ENCODE results near the gene ZSWIM4.
A peak's percentile ranks its signal among the peaks of the same experiment; 100 is the strongest.
"Not testable (repeated sequence)": the region's sequence is repeated elsewhere in the genome, so short reads cannot be mapped to it uniquely, and the experiment has no call there.

Gene ZSWIM4

GRCh38 chr19:13851734-13852114, 56.5 kb downstream of the ZSWIM4 start:
- DNase-seq: not testable (repeated sequence)

DNA sequence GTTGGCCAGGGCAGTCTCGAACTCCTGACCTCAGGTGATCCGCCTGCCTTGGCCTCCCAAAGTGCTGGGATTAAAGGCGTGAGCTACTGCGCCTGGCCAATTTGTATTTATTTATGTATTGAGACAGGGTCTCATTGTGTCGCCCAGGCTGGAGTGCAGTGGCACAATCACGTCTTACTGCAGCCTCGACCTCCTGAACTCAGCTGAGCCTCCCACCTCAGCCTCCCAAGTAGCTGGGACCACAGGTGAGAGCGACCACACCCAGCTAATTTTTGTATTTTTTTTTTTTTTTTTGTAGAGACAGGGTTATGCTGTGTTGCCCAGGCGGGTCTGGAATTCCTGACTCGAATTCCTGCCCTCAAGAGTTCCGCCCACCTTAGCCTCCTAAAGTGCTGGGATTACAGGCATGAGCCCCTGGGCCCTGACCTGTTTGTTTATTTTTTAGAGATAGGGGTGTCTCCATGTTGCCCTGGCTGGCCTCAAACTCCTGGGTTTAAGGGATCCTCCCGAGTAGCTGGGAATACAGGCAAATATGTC, 57.0 kb downstream of the ZSWIM4 start:
- DNase-seq: not testable (repeated sequence)

DNA sequence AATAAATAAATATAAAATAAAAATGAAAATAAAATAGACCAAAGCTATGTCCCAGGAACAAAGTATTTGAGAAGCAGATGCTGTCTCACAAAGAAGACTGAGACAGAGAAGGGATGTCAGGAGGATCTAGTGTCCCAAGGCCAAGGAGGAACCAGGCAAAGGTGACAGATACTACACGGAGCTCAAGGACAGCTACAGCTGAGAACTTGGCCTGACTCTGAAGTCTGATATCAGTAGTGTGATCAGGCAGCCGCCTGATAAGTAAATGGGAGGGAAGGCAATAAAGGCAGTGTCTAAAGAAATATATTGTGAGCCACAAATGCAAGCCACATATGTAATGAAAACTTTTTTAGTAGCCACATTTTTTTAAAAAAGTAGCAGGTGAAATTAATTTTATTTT, 61.3 kb downstream of the ZSWIM4 start:
- DNase-seq: no peak

DNA sequence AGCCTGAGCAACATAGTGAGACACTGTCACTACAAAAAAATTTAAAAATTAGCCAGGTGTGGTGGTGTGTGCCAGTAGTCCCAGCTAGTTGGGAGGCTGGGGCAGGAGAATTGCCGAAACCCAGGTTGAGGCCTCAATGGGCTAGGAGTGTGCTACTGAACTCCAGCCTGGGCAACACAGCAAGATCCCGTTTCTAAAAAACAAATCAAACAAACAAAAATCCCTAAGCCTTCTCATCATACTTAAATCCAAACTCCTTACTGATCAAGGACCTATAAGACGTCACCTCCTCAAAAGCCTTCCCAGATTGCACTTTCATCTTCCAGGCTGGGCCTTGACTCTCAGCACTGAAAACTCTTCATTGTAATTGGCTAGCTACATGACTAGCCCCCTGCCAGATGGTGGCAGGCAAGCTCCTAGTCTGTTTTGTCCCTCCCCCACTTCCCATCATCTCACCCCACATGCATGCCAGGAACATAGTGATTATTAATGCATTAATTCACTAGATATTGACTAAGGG, 64.2 kb downstream of the ZSWIM4 start:
- DNase-seq: peak; percentile 42

DNA sequence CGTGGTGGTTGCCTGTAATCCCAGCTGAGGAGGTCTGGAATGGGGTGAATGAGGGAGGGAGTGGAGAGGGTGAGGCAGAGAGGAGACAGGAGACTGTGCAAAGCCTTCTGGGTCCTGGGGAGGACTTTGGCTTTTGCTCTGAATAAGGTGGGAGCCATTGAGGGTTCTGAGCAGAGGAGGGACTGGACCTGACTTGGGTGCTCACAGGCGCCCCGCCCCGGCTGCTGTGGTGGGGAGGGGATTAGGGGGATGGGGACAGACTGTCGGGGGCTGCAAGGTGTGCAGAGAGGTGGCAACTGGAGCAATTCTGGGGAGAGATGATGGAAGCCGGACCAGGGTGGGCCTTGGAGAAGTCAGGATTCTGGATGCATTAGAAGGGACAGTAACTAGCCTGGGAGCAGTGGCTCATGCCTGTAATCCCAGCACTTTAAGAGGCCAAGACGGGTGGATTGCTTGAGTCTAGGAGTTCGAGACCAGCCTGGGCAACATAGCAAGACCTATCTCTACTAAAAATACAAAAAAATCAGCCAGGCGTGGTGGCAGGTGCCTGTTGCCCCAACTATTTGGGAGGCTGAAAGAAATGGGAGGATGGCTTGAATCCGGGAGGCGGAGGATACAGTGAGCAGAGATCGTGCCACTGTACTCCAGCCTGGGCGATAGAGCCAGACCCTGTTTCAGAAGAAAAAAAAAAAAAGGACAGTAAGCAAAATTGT, 65.6 kb downstream of the ZSWIM4 start:
- DNase-seq: no peak

GRCh38 chr19:13861392-13861713, 66.1 kb downstream of the ZSWIM4 start:
- DNase-seq: no peak

DNA sequence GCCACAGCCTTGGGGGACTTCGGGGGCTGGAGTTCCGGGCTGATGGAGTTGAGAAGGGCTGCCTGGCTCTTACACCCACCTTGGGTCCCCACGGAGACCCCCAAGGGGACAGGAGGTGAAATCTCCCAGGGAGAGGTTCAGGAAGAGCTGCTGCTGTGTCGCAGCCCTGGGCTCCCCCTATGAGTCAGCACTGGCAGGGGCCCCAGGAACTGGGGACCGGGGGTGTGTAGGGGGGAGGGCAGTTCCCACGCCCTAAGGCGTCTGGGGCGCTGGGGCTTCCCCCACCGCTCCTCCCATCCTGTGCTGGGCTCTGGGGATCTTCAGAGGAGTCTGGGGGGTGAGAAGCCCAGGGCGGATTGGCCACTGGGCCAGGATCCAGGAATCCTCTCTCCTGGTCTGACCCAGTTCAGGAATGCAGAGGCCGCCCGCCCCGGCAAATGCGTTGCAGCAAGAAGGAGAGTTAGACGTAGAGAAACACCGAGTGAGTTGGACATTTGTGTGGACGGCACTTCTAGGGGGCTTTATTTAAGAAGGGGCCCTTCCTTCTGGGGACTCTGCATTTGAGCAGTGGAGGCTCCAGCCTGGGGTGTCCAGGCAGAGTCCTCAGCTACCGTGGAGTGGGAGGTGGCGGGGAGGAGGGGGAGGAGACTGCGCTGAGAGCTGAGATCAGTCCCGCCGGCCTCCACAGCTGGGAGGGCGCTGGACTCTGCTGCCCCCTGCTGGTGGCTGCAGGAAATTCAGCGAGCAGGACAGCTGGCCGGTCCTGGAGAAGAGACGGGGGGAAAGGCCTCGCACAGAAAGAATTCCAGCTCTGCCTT, 66.7 kb downstream of the ZSWIM4 start:
- DNase-seq: peak; percentile 91

DNA sequence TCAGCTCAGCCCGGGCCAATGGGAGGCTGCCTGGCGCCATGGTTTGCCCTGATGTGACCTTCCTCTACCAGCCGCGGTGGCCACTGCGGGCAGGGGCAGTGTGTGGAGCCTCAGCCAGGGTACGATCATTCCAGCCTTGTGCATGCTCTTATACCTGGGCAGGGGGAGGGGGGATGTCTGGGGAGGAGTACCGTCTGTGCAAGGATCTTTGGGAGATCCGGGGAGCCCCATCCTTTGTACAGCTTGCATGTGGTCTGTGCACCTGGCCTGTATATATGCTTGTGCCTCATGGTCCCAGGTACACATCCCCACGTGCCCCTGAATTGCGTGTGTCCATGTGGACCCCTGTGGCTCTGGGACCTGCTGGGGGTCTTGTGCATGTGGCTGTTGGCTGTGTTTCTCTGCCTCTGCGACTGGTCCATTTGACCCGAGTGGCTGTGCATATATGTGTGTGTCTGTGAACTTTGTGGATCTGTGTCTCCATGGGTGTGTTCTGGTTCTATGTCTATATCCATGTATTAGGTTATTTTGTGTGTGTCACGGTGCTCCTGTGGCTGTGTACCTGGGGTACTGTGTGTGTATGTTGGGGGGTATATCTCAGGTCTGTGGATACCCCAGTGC, 68.9 kb downstream of the ZSWIM4 start:
- DNase-seq: no peak

GRCh38 chr19:13864667-13865570, 69.7 kb downstream of the ZSWIM4 start:
- DNase-seq: no peak

DNA sequence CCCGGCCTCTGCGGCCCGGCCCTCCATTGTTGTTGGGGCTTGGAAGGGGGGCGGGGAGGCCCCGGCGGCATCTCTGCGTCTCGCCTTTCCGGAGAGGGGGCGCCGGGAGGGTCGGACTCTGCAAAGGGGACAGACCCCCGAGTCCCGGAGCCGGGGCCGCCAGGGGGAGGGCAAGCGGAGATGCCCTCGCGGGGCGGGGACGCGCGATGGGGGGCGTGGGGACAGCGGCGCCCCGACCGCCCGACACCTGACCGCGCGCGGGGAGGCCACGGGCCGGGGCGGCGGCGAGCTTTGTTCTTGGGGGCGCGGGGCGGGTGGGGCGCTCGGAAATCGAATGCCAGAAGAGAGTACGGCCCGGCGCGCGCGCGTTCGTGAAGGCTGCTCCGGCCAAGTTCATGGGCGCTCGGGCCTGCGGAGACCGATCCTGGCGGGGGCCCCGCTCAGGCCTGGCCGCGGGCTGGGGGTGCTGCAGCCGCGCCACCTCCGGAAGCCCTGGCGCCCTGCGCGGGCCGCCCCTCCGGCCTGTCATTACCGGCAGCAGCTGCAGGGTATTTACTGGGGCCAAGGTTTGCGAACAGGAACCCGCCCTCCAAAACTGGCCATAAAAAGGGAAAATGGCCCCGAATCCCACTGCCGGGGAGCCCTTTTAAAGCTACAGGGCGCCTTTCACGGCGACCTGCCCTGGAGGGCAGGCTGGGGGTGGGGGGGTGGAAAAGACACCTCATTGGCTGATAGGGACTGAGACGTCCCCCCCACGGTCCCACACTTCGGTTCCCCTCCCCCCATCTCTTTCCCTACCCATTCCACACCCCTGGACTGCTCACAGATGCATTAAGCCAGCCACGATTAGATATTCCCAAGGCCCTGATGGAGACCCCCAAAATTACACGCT, 70.6 kb downstream of the ZSWIM4 start:
- no peak for DNase-seq

- no peak for DNase-seq
Measured at GRCh38 chr19:13866463-13867046, 71.3 kb downstream of the ZSWIM4 start.

DNA sequence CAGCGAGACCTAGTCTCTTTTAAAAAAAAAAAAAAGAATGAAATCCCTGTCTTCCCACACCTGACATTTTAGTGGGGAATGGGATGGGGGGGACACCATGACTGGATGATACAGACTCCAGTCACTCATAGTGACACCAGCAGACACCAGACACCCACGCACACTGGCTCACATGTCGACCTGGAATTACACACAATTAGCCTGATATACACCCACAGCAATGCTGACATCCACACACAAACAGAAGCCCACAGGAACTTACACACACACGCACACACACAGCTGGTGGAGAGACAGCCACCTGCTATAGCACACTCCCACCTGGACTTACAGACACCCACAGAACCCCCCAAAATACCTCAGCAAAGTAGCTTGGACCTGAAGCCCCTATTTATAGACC, 73.4 kb downstream of the ZSWIM4 start:
- peak; percentile 44 for DNase-seq

DNA sequence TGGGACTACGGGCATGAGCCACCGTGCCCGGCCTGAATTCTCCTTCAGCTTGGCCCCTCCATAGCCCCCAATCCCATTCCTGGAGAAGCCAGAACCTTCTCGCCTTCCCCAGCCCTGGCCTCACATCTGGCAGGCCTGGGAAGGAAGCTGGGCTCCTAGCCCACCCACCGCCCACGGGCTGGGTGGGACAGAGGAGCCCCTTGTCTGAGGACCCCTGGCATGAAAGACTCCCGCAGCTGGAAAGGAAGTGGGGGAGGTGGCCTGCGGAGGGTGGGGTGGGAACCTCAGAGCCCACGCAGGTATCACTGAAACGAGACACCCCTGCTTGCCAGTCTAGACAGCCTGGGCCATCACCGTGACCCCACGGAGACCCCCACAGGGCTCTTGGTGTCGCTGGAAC, 74.0 kb downstream of the ZSWIM4 start:
- DNase-seq: no peak

DNA sequence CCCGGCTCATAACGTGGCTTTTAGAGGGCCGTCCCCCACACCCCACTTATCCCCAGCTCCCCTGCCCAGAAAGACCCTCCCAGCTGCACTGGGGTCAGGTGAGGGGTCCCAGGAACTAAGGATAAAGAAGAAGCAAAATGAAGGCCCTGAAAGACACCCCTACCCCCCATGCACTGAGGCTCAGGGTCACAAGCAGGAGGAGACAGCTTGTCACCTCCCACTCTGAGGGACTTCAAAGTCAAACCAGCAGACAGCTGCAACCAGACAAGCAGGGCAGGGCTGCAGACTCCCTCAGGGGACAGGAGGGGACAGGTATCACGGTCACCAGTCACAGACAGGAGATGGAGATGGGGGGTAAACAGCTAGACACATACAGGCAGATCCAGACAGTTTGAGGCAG, 75.6 kb downstream of the ZSWIM4 start:
- DNase-seq: no peak

DNA sequence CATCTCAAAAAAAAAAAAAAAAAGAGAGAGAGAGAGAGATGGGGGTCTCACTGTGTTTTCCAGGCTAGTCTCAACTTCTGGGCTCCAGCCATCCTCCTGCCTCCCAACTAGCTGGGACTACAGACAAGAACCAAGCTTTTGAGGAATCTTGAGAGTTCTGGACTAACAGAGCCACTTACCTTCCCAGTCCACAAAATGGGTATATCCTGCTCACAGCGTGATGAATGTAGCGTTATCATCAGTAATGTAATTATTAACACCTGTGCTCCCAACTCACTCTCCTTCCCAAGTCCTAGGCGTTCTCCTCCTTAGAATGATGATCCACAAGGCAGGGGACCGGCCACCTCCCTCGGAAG, 77.1 kb downstream of the ZSWIM4 start:
- DNase-seq: no peak

DNA sequence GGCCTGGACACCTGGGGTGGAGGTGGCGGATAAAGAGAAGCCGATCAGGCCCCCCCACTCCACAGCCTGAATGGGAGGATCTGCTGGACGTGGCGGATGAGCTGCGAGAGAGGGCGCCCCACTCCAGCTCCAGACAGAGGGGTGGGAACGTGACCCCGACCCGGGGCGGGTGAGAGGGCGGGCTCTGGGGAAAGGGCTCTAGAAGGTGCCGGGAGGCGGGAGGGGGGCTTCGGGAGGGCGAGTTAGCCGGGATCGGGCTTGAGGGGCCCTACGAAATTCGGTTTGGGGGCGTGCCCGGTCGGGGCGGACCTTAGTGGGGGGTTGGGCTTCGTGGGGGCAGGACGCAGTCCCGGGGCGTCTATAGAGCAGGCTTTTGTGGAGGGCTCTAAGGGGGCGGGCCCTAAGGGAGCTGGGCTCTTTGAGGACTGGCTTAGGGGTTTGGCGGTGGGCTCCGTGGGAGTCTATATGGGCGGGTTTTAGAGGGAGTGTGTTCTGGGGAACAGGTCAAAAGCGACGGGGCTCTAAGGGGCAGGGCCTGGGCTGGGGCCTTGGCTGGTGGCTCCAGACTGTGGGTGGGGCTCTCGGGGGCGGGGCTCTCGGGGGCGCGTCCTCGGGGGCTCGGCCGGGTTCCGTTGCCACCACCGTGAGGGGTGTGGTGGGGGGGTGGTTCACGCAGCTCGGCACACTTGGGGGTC, 77.6 kb downstream of the ZSWIM4 start:
- no peak for DNase-seq

DNA sequence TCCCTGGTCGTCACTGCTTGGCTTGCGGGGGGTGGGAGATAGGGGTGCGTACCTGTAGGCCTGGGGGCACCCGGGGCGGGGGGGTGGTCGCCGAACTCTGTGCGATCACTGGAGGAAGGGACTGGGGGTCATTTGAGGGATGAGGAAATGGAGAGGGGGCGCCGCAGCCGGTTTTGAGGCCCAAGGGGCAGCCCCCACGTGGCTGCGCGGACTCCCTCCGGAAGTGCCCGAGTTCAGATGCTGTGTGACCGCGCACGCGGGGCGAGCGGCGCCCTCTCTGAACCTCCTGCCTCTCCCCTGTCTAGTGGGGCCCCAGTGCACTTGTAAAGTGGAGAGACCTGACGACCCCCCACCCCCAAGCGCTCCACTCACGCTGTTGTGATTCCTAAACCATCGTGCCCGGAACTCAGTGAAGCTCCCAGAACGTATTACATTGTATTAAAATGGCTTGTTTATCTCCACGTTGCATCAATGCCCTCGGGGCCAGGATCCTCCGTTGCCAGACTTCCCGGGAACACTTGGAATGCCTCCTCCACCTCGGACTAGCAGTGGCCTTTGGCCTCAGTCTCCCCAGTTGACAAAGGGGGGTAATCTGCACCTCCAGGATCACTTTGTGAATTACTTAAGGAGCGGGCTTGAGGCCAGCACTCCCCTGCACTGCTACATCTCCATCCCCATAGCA, 78.7 kb downstream of the ZSWIM4 start:
- DNase-seq: no peak

DNA sequence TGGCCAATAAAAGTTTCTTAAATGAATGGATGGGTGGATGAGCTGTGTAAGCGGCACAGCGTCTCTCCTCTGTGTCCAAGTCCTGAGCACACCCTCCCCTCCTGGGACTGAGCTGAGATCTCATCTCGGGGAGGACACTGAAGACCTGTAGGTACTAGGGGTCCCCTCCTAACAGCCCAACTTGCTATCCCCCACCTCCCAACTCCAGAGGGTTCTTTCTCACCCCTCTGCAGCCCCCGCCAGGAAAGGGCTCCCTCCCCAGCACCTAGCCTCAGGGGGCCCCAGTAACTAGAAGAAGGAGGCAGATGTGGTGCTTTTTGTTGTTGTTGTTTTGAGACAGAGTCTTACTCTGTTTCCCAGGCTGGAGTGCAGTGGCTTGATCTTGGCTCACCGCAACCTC, 80.6 kb downstream of the ZSWIM4 start:
- DNase-seq: no peak

GRCh38 chr19:13876834-13877233, 81.6 kb downstream of the ZSWIM4 start, which contains the start of gene NANOS3:
Gene NANOS3, plus strand, starts transcription at chr19:13877134. Its CDS starts 115 bp downstream, at chr19:13877249.
- DNase-seq: no peak

- no peak for DNase-seq
Measured at GRCh38 chr19:13877303-13877702, 82.1 kb downstream of the ZSWIM4 start.
